Measurements from ENCODE around the gene PITPNM3.

Gene PITPNM3

GRCh38 chr17:6510321-6510977 is 45.9 kb downstream of the PITPNM3 start:
- DNase-seq (ENCODE audit: extremely low read depth, low read depth), result no peak
- TF ChIP-seq CTCF (IDR thresholded peaks at IDR 0.05; ENCODE audit: low read depth, low read length, missing control alignments), result no peak
- no peak overlapping the region for H3K4me3 ChIP-seq (replicated peaks; ENCODE audit: low read depth, low read length)

DNA sequence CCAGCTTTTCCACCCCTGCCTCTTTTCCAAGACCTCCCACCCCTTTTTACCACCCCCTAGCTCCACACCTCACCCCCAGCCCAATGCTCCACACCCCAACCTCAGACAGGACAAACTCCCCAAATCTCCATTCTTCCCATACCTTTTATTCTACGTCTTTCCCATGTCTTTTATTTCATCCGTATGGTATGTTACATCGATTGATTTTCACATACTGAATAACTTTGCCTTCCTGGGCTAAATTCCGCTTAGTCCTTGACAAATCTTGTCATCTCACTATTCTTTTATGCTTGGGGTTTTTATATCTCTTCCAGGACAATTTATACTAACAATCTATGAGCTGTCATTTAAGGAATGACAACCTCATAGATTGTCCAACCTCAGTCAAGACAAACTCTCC is 46.4 kb downstream of the PITPNM3 start:
- no peak for TF ChIP-seq CTCF (IDR thresholded peaks at IDR 0.05; ENCODE audit: low read depth, low read length, missing control alignments)
- DNase-seq (ENCODE audit: extremely low read depth, low read depth), result no peak
- no peak overlapping the region for H3K4me3 ChIP-seq (replicated peaks; ENCODE audit: low read depth, low read length)

GRCh38 chr17:6509031-6509771 is 47.2 kb downstream of the PITPNM3 start:
- no peak overlapping the region for H3K4me3 ChIP-seq (replicated peaks; ENCODE audit: low read depth, low read length)
- no peak for DNase-seq (ENCODE audit: extremely low read depth, low read depth)
- TF ChIP-seq CTCF (IDR thresholded peaks at IDR 0.05; ENCODE audit: low read depth, low read length, missing control alignments), result no peak

DNA sequence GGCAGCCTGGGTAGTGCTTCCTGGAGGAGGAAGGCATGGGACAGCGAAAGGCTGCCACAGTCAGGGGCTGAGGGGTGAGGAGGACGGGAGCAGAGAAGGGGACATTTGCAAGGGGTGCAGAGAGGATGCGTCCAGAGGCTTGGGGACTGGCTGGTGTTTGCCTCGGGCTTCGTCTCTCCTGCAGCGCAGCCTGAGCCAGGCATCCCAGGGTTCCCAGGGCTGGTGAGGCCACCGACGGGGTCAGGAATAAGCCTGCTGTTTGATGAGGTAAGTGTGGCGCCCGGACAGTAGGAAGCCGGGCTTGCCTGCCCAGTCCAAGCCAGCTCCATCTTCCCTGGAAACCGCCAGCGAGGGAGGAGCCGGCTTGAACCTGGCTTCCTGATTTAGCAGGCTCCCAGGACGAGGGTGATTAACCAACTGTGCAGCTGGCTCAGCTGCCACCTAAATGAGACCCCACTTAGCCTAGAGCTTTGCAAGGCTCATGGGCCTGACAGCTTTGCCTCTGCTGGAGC is 47.8 kb downstream of the PITPNM3 start:
- DNase-seq (ENCODE audit: extremely low read depth, low read depth), result no peak
- TF ChIP-seq CTCF (IDR thresholded peaks at IDR 0.05; ENCODE audit: low read depth, low read length, missing control alignments), result no peak

DNA sequence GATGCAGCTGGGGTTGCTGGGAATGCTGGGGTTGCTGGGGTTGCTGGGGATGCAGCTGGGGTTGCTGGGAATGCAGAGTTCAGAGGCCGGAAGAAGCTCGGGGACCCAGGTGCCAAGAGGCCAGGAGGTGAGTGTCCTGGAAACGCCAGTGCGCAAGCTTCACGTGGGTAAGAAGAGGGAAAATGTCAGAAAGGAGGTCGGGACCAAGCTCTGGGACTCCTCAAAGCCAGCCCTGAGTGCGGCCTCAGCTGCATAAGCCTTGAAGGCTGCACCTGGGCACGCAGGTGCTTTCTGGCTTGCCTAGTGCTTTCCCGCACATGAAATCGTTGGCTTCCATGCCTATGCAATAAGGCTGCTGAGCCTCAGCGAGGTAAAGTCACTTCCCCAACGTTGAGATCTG is 48.3 kb downstream of the PITPNM3 start:
- DNase-seq (ENCODE audit: extremely low read depth, low read depth), result no peak
- TF ChIP-seq CTCF (IDR thresholded peaks at IDR 0.05; ENCODE audit: low read depth, low read length, missing control alignments), result no peak
- H3K4me3 ChIP-seq (replicated peaks; ENCODE audit: low read depth, low read length), result no peak overlapping the region

More for the DNA sequence above, 47.8 kb downstream of the PITPNM3 start:
- H3K4me3 ChIP-seq (replicated peaks; ENCODE audit: low read depth, low read length), result no peak overlapping the region

GRCh38 chr17:6507535-6507934 is 48.8 kb downstream of the PITPNM3 start:
- peak; percentile 20 for DNase-seq (ENCODE audit: extremely low read depth, low read depth)
- TF ChIP-seq CTCF (IDR thresholded peaks at IDR 0.05; ENCODE audit: low read depth, low read length, missing control alignments), result no peak
- no peak overlapping the region for H3K4me3 ChIP-seq (replicated peaks; ENCODE audit: low read depth, low read length)
